Transverse colon (tissue), 4 donors: ENCODE data around the gene PLXDC2.

ENCODE experiments used
- CTCF ChIP-seq, 5 experiments: fragments of 200-600 bp in 3 of 5; fragments of 450-650 bp in 2 of 5; sonication (generic) in 3 of 5; IDR thresholded peaks; 1 replicate in 2 of 5; 2 replicates in 3 of 5; pipeline ENCODE4 v1.5.1; 2016 to 2017; ENCODE audit warnings: antibody characterized with exemption in 5 of 5, inconsistent platforms in 3 of 5, mild to moderate bottlenecking in 2 of 5, moderate library complexity in 1 of 5
- POLR2A ChIP-seq: fragments of 450-650 bp; IDR thresholded peaks from one replicate; pipeline ENCODE4 v1.6.1; 2016; ENCODE audit warnings: antibody characterized with exemption, mild to moderate bottlenecking, moderate library complexity
- POLR2AphosphoS5 ChIP-seq, 3 donors: sonication (generic); formaldehyde crosslinking; IDR thresholded peaks; one replicate each; pipeline ENCODE4 v1.6.1; 2016; ENCODE audit warnings: antibody characterized with exemption in 3 of 3

GRCh38 chr10:20073167-20073566, 256.9 kb downstream of the PLXDC2 start:
- TF ChIP-seq CTCF (IDR thresholded peaks at IDR 0.05): no peak
- no peak for TF ChIP-seq POLR2AphosphoS5 (IDR thresholded peaks at IDR 0.05)
- no peak for TF ChIP-seq POLR2A
